ENCODE data around the gene PTK6. TPM values are rescaled to one million over a fixed set of nuclear protein-coding genes. Genes with fewer than 3 reads are reported as not detected.
"Not testable (repeated sequence)": the region's sequence is repeated elsewhere in the genome, so short reads cannot be mapped to it uniquely, and the experiment has no call there.

PTK6 gene
- total and polyA plus RNA-seq, 7 donors, result 0.28 to 80.7 (median 59.5) TPM; not detected in 2

DNA sequence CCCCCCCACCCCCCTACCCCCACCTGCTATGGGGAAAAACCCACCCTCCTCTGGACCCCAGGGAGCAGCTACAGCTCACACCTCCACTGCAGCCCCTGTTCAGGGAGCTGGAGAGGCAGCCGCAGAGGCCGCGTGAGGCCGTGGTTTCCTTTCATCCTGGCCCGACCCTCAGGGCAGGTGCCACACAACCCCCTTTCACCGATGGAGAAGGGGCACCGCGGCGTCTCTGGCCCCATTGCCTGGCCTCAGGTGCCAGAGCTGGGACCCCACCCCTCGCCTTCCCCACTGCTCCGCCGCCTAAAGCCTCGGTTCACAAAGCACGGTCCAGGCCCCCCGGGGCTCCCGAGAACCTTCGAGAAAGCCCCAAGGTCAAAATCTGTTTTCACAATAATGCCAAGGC, 52.9 kb downstream of the PTK6 start:
- TF ChIP-seq, protein P1, sequence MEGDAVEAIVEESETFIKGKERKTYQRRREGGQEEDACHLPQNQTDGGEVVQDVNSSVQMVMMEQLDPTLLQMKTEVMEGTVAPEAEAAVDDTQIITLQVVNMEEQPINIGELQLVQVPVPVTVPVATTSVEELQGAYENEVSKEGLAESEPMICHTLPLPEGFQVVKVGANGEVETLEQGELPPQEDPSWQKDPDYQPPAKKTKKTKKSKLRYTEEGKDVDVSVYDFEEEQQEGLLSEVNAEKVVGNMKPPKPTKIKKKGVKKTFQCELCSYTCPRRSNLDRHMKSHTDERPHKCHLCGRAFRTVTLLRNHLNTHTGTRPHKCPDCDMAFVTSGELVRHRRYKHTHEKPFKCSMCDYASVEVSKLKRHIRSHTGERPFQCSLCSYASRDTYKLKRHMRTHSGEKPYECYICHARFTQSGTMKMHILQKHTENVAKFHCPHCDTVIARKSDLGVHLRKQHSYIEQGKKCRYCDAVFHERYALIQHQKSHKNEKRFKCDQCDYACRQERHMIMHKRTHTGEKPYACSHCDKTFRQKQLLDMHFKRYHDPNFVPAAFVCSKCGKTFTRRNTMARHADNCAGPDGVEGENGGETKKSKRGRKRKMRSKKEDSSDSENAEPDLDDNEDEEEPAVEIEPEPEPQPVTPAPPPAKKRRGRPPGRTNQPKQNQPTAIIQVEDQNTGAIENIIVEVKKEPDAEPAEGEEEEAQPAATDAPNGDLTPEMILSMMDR (IDR thresholded peaks at IDR 0.05), result no peak
- TF ChIP-seq POLR2A (IDR thresholded peaks at IDR 0.05) (no peak), POLR2AphosphoS5 (IDR thresholded peaks at IDR 0.05) (no peak), EP300 (IDR thresholded peaks at IDR 0.05) (no peak)

DNA sequence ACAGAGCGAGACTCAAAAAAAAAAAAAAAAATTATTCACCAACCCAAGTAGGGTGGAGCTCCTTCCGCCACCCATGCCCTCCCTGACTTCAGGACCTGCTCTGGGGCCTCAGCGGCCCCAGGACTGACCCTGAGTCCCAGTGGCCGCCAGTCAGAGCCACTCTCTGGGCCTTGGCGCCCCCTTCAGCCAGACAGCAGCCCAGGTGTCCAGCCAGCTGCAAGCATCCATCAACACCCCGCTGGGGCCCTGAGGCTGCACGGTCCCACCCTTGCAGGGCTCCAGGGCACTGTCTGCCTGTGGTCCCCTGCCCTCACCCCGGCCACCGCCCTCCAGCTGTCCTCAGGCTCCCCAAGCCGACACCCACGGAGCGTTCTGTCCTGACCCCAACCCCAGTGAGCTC, 53.3 kb downstream of the PTK6 start:
- H3K27ac ChIP-seq, result no peak overlapping the region
- H3K36me3 ChIP-seq, result no peaks in the 10 kb centered on the region
- no peak overlapping the region for H3K4me3 ChIP-seq
- TF ChIP-seq POLR2AphosphoS5 (IDR thresholded peaks at IDR 0.05) (no peak), POLR2A (IDR thresholded peaks at IDR 0.05) (no peak), EP300 (IDR thresholded peaks at IDR 0.05) (no peak)
- TF ChIP-seq, protein P1 (IDR thresholded peaks at IDR 0.05), result no peak
- WGBS, 2 donors, result 53 to 65% methylated on average over 12 of the region's 12 CpGs
- H3K4me1 ChIP-seq, result peaks cover 0 to 5% (median 0%) of the 10 kb centered on the region in 4 donors
- intact Hi-C loops (cut with DNase I), result no loop called here
- DNase-seq, result no peak
- peaks cover 15 to 96% (median 52%) of the 10 kb centered on the region in 3 donors for H3K27me3 ChIP-seq
- H3K9me3 ChIP-seq, result peaks cover 0 to 6% (median 2%) of the 10 kb centered on the region in 4 donors

More for the DNA sequence above, 52.9 kb downstream of the PTK6 start:
- no peak for DNase-seq
- 54 to 61% methylated on average over 17 of the region's 17 CpGs for WGBS, 2 donors
- intact Hi-C loops (cut with DNase I), result no loop called here
- H3K27ac ChIP-seq, result no peak overlapping the region
- H3K9me3 ChIP-seq, result peaks cover 0 to 6% (median 2%) of the 10 kb centered on the region in 4 donors
- no peaks in the 10 kb centered on the region for H3K36me3 ChIP-seq
- peaks cover 18 to 96% (median 52%) of the 10 kb centered on the region in 3 donors for H3K27me3 ChIP-seq
- H3K4me1 ChIP-seq, result peaks cover 0 to 5% (median 0%) of the 10 kb centered on the region in 4 donors
- no peak overlapping the region for H3K4me3 ChIP-seq

DNA sequence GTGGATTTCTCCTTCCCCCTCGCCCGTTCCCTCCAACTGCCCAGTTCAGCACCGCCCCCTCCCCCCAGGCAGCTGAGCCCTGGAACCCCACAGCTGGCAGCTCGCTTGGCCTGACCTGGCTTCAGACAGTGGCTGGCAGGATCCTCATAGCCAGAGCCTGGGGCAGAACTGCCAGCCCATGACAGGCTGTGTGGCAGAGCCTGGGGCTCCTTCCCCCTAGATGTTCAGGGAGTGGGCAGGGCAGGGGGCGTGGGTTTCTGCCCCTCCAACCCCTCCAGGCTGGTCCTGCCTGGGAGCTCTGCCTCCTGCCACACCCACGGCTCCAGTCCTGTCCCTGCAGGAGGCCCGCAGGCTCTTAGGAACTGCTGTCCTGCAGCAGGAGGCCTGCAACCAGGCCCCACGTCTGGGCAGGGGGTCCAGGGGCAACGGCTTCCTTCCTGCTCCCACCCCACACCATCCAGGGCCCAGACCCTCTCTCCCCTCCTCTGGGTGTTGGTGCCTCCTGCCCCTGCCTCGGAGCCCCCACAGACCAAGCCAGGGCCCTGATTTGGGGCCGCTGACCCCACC, 55.1 kb downstream of the PTK6 start:
- no peak for DNase-seq
- intact Hi-C loops (cut with DNase I), result no loop called here
- Histone ChIP-seq H3K27me3 (peaks cover 10 to 98% (median 46%) of the 10 kb centered on the region in 3 donors), H3K4me1 (no peaks in the 10 kb centered on the region), H3K27ac (no peak overlapping the region), H3K4me3 (no peak overlapping the region), H3K9me3 (peaks cover 0 to 6% (median 2%) of the 10 kb centered on the region in 4 donors), H3K36me3 (no peaks in the 10 kb centered on the region)
- TF ChIP-seq POLR2A (IDR thresholded peaks at IDR 0.05), result no peak
- TF ChIP-seq, protein P1 (IDR thresholded peaks at IDR 0.05), result no peak
- TF ChIP-seq EP300 (IDR thresholded peaks at IDR 0.05), result no peak
- 30 to 57% methylated on average over 11 of the region's 11 CpGs for WGBS, 2 donors

DNA sequence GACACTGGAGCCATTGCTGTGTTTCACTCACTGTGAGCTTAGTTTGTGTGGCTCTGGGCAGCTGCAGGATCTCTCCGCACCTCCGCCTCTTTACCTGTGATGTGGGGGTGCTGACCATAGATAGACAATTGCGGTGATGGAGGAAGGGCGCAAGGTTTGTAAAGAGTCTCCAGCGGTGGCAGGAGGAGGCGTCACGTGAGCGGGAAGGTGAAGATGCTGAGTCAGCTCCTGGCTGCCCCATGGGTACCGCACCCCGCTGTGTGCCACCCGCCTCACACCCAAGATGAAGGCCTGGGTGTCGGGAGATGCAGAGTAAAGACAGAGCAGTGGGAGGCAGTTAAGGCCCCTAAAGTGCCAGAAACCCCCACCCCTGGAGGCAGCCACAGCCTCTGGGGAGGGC, 55.7 kb downstream of the PTK6 start:
- intact Hi-C loops (cut with DNase I), result no loop called here
- H3K4me3 ChIP-seq, result no peak overlapping the region
- no peaks in the 10 kb centered on the region for H3K4me1 ChIP-seq
- H3K9me3 ChIP-seq, result peaks cover 0 to 5% (median 1%) of the 10 kb centered on the region in 4 donors
- peaks cover 10 to 99% (median 52%) of the 10 kb centered on the region in 3 donors for H3K27me3 ChIP-seq
- no peaks in the 10 kb centered on the region for H3K36me3 ChIP-seq
- 41 to 70% methylated on average over 12 of the region's 12 CpGs for WGBS, 2 donors
- no peak for TF ChIP-seq POLR2AphosphoS5 (IDR thresholded peaks at IDR 0.05)
- TF ChIP-seq POLR2A (IDR thresholded peaks at IDR 0.05), result no peak
- TF ChIP-seq EP300 (IDR thresholded peaks at IDR 0.05), result no peak
- TF ChIP-seq, protein P1 (IDR thresholded peaks at IDR 0.05), result no peak
- no peak overlapping the region for H3K27ac ChIP-seq
- no peak for DNase-seq

DNA sequence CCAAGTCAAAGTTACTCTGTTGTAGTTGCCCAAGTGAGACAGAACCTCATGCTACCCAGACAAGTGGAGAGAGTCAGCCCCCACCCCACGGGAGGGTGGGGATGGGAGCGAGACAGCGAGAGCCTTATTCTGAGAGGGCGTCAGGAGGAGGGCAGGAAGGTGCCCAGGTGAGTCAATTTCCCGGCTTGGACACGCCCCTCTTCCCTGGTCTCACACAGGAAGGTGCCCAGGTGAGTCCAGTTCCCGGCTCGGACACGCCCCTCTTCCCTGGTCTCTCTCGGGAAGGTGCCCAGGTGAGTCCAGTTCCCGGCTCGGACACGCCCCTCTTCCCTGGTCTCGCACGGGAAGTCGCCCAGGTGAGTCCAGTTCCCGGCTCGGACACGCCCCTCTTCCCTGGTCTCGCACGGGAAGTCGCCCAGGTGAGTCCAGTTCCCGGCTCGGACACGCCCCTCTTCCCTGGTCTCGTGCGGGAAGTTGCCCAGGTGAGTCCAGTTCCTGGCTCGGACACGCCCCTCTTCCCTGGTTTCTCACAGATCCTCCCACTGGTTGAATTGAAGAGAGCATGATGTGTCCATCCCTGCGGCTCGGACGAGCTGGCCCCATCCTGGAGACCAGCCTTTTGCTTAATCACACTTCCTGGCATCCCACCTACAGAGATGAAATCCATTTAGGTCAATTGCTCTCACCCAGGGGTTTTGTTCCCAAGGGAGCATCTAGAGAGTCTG, 57.3 kb downstream of the PTK6 start:
- DNase-seq; H3K4me3 ChIP-seq; H3K27ac ChIP-seq; H3K36me3 ChIP-seq; H3K9me3 ChIP-seq; intact Hi-C loops (cut with DNase I); H3K4me1 ChIP-seq: not testable (repeated sequence)
- WGBS, 2 donors, result 15 to 54% methylated on average over 32 of the region's 32 CpGs
- H3K27me3 ChIP-seq, result peaks cover 10 to 99% (median 51%) of the 10 kb centered on the region in 3 donors

All from sigmoid colon (tissue), 7 donors.